GM21723 (cell line): ENCODE data around the gene EMP2.
"Not testable (repeated sequence)": the region's sequence is repeated elsewhere in the genome, so short reads cannot be mapped to it uniquely, and the experiment has no call there.

Source experiments
- ATAC-seq: cut with Tn5 transposase; IDR thresholded peaks from one replicate; pipeline ENCODE4 v1.9.1; 2021; ENCODE audit warnings: mild to moderate bottlenecking, moderate library complexity; ENCODE audit not compliant: unreplicated experiment

EMP2 gene

GRCh38 chr16:10525214-10525825 lies 55.1 kb downstream of the EMP2 start:
- no peak for ATAC-seq

GRCh38 chr16:10522966-10523365 lies 57.4 kb downstream of the EMP2 start:
- ATAC-seq, result no peak

GRCh38 chr16:10521681-10522274 lies 58.6 kb downstream of the EMP2 start:
- ATAC-seq, result no peak

- no peak for ATAC-seq
These were observed 59.4 kb downstream of the EMP2 start for GRCh38 chr16:10520869-10521578.

- ATAC-seq, result no peak
These were observed 60.2 kb downstream of the EMP2 start for GRCh38 chr16:10519929-10520868.

GRCh38 chr16:10519297-10519696 lies 61.1 kb downstream of the EMP2 start:
- ATAC-seq, result no peak

- ATAC-seq, result no peak
These were observed 61.8 kb downstream of the EMP2 start for GRCh38 chr16:10518479-10519041.

GRCh38 chr16:10517868-10518267 lies 62.5 kb downstream of the EMP2 start:
- no peak for ATAC-seq

GRCh38 chr16:10514369-10515055 lies 65.9 kb downstream of the EMP2 start:
- ATAC-seq, result no peak

- no peak for ATAC-seq
These were observed 68.6 kb downstream of the EMP2 start for GRCh38 chr16:10511829-10512228.

- ATAC-seq, result no peak
These were observed 70.1 kb downstream of the EMP2 start for GRCh38 chr16:10510279-10510678.

- peak; percentile 82 for ATAC-seq
These were observed 70.8 kb downstream of the EMP2 start for GRCh38 chr16:10509534-10510025.

- ATAC-seq, result not testable (repeated sequence)
These were observed 75.1 kb downstream of the EMP2 start for GRCh38 chr16:10505286-10505685.

GRCh38 chr16:10504404-10504885 lies 76.0 kb downstream of the EMP2 start:
- no peak for ATAC-seq

GRCh38 chr16:10502776-10503175 lies 77.6 kb downstream of the EMP2 start:
- no peak for ATAC-seq

- ATAC-seq, result no peak
These were observed 79.3 kb downstream of the EMP2 start for GRCh38 chr16:10501016-10501607.

- ATAC-seq, result no peak
These were observed 79.8 kb downstream of the EMP2 start for GRCh38 chr16:10500582-10500981.

- ATAC-seq, result no peak
These were observed 83.0 kb downstream of the EMP2 start for GRCh38 chr16:10497132-10498101.

- ATAC-seq, result no peak
These were observed 85.4 kb downstream of the EMP2 start for GRCh38 chr16:10495031-10495345.
